GM21360 (cell line): ENCODE results near the gene DPYD.

Experiments used
- ATAC-seq: cut with Tn5 transposase; IDR thresholded peaks from one replicate; pipeline ENCODE4 v1.9.1; 2021; ENCODE audit warnings: mild to moderate bottlenecking, moderate library complexity; ENCODE audit not compliant: unreplicated experiment

The DPYD gene

DNA sequence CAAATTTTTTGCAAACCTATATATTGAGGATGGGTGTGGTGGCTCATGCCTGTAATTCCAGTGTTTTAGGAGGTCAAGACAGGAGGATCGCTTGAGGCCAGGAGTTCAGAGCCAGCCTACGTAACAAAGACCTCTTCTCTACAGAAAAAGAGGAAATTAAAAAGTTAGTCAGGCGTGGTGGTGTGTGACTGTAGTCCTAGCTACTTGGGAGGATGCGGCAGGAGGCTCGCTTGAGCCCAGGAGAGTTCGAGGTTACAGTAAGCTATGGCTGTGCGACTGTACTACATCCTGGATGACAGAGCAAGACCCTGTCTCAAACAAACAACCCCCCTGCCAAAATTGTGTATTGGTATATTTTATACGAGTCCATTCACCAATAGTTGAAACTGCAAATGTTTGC lies 589.7 kb downstream of the DPYD start:
- peak; percentile 60 for ATAC-seq

- no peak for ATAC-seq
Measured at GRCh38 chr1:97314685-97315084, 606.1 kb downstream of the DPYD start.

DNA sequence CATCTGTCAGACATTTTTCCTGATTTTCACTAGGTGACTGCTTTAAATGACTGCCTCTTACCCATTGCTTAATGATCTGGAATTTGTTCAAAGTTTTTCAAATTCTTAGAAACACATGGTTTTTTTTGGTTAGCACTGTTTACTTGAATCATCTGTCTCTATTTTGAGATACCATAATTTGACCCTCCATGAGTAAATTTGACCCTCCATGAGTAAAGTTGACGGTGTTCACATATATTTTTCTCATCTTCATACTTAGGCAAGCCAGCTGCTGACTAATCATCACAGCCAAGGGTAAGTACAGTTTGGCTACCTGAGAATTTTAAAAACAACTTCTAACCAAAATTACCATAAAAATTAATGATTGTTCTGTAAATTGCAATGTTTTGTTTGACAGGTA lies 612.7 kb downstream of the DPYD start:
- ATAC-seq = no peak

GRCh38 chr1:97307568-97307967 lies 613.3 kb downstream of the DPYD start:
- no peak for ATAC-seq

- ATAC-seq = no peak
Measured at GRCh38 chr1:97307151-97307550, 613.7 kb downstream of the DPYD start.

- no peak for ATAC-seq
Measured at GRCh38 chr1:97306504-97306903, 614.3 kb downstream of the DPYD start.

DNA sequence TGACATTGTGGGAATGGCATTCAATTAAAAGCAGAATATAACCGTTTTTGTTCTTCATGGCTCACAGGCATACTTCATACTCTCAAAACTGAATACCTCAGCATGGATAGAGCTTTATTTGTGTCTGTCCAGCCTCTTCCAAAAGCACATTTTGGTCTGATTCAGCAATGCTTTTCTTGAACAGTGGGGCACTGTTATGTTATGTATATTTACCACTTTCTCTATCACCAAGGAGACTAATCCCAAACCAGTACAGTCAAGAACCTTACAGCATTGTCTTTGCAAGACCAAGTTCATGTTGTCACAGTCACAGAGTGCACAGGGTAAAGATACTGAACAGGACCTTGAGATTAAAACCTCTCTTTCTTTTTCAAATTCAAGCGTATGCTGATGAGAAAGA lies 616.5 kb downstream of the DPYD start:
- ATAC-seq = no peak

GRCh38 chr1:97298966-97299365 lies 621.9 kb downstream of the DPYD start:
- ATAC-seq = no peak

DNA sequence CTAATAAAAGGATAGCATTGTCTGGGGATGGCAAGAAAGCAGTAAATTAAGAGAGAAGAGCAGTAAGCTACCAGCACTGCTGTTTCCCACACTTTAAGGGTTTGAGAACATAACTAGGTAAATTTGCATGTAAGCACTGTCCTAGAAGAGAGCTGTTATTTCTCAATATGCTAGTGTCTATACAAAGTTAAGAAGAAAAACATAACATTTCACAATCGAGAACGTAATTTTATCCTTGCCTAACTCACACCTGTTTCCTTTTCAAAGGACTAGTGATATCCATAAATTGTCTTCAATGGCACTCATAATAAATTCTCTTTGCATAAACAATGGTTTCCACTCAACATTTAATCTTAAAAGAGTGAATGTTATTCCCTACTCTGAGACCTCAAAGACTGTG lies 623.2 kb downstream of the DPYD start:
- no peak for ATAC-seq

DNA sequence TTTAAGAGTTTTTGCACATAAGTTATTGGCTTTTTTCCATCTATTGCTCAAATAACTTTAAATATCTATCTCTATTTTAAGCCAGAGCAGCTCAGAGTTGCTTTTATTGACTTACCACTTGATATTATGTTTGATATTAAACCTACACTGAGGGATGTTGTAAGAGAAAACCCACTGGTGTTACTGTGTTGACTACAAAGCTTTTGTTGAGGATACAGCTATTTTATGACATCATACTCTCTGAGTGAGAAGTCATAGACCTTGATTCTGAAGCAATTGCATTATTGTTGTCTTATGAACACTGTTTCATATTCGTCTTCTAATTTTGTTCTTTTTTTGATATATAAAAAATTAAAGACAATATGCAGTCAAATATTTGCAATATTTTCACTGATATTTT lies 638.9 kb downstream of the DPYD start:
- ATAC-seq = no peak

DNA sequence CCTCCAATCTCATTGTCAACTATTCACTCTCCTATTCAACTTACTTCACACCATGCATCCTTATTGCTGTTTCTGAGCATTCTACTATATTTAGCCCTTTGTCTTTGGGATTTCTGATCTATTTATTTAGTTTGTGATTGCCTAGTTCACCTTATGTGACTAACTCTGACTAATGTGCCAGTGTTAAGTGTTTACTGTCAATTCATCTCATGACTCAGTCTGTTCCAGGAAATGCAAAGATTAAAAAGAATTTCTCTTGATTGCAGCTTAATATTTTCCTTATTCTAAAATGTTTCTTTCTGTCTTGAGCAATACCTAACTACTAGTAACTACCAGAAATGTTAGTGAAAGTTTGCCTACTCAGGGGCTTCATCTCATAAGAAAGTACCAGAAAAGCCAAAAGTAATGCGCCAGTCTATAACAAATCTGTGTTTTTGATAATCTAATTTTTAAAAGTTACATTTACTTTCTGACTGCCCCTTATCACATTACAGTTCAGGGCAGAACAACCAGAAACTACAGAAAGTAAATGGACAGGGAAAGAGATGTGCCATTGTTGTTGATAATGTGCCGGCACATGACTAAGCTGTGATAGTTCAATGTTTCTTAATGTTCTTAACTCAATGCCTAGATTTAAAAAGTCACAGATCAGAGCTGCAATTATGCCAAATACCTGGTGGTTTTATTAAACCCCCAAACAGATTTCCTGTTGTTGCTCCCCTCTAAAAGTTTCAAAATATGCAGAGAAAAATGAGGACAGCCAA lies 642.8 kb downstream of the DPYD start:
- no peak for ATAC-seq

GRCh38 chr1:97271916-97272788 lies 648.7 kb downstream of the DPYD start:
- no peak for ATAC-seq

DNA sequence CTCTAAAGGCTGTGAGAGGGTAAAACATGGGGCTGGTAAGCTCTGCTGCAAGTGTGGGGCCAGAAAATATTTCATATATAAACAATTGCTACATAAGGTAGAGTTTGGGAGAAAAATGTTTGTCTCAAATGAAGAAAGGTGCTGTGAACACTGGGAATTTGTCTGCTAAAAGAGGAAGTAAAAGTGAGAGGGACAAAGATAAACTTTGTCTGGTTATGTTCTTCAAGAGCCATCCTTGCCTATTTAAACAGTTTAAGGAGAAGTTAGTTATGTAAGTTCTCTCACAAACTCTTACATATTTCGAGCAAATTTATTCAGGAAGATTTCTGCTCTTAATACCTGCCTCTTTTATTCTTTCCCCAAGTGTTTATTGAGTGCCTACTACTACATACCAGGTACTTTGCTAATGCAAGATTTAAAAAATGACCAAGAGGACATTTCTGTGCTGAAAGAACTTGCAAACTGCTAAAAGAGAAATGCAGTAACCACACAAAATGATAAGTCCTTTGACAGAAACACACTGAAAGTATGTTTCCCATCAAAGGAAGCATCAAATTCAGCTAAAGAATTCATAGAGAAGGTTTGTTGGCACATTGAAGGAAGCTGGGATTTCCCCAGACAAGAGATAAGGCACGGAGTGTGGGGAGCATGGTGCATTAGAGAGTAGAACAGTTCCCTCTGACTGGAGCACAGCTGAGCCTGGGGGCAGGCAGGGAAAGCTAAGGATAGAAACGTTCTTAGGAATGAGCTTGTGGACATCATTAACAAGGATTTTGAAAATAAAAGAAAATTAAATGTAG lies 650.1 kb downstream of the DPYD start:
- ATAC-seq = peak; percentile 51

DNA sequence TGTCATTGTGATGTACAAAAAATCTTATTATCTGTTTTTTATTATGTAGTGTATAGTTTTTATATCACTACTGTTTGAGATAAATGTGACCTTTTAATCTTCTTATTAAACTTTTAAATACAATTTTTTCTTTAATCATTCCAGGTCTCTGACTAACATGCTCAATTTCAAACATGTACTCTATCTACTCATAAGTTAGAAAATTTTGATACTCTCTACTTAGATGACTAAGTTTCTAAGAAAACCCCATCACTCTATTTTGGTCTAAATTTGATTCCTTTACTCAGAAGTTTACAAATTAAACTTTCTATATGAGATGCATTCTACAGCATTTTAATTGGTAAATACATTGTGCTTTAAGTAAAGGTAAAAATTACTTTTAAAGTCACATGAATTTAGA lies 655.2 kb downstream of the DPYD start:
- ATAC-seq = no peak

- no peak for ATAC-seq
Measured at GRCh38 chr1:97262842-97263241, 658.0 kb downstream of the DPYD start.

- no peak for ATAC-seq
Measured at GRCh38 chr1:97258597-97258996, 662.2 kb downstream of the DPYD start.

GRCh38 chr1:97254731-97255463 lies 665.9 kb downstream of the DPYD start:
- ATAC-seq = no peak

GRCh38 chr1:97252925-97253324 lies 667.9 kb downstream of the DPYD start:
- ATAC-seq = no peak

DNA sequence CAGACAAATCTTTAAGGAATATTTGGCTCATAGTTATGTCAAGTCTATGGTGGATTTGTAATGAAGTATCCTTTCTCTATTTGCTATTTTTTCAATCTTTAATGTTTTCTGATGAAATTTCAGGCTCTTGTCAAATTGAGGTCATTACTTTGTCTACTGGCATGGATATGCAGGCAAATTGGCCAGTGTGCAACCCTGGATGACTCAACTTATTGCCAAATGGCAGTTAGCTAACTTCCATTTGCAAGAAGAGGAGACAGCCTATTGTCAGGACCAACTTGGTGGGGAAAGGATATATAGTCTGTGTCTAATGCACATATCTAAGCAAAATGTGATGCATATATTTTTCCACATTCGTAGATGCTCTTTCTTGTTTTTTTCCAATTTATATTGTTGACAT lies 668.8 kb downstream of the DPYD start:
- no peak for ATAC-seq

DNA sequence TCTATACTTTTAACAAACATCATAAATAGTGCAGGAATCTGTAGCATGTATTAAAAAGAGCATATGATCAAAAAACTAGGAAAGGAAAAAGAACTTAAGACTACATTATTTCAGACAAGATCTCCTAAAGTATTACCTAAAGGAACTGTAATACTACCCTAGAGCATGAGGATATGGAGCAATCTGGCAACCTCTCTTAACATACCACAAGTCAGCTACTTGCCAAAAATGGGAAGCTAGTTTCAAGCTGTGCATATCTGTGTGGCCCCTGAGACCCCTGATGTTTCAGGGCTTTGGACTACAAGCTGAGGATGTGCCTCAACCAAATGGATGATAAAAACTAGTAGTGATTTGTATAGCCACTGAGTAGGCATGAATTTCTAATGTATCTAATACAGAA lies 673.6 kb downstream of the DPYD start:
- no peak for ATAC-seq

DNA sequence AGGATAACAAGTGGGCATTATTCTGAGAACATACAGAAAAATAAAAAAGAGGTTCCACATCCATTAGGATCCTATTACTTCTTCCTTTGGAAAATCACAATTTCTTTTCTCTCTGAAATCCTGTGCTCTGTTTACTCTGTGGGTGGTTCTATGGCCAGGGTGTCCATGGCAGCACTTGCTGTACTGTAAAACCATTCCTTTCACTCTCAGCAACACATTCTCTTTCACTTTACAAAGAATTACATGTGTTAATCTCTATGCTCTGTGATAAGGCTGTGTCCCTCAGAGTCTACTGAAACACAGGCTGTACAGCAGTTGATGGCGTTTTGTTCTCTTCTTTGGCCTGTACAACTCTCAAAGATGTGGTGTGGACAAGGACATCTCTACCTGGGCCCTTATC lies 675.2 kb downstream of the DPYD start:
- no peak for ATAC-seq
